SKM-1 (cell line): ENCODE results near the gene TIPARP.
"Not testable (repeated sequence)": the region's sequence is repeated elsewhere in the genome, so short reads cannot be mapped to it uniquely, and the experiment has no call there.

ENCODE experiments used
- DNase-seq: peaks from one replicate; lab custom pipeline; 2025; ENCODE audit not compliant: unreplicated experiment; lab: John Stamatoyannopoulos, UW

The TIPARP gene

DNA sequence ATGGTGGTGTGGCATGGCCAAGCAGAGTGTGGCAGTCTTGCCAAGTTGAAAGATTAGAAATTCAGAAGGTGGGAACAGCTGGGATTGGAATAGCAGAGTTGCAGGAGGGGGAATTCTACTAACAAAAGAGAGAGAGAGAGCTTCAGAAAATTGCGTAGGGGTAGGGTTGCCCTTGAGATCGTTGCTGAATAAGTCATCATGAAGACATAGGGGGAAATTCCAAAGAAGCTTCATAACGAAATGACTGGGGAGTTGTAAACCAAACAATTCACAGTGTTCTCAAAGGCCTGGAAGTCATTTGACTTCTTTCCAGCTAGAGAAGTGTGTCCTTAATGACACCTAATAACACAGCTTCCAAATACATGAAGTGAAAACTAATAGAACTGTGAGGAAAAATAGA lies 26.3 kb upstream of the TIPARP start:
- DNase-seq = no peak

DNA sequence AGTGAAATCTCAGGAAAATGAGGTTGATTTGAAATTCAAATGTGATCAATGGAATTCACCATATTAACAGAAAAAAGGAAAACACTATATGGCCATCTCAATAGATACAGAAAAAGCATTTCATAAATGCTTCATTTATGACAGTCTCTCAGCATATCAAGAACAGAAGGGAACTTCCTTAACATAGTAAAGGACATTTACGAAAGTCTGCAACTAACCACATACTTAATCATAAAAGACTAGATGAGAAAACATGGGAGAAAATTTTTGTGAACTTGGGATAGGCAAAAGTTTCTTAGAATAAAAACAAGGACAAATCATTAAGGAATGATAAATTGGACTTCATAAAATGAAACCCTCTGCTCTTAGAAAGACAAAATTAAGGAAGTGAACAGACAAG lies 24.7 kb upstream of the TIPARP start:
- no peak for DNase-seq

DNA sequence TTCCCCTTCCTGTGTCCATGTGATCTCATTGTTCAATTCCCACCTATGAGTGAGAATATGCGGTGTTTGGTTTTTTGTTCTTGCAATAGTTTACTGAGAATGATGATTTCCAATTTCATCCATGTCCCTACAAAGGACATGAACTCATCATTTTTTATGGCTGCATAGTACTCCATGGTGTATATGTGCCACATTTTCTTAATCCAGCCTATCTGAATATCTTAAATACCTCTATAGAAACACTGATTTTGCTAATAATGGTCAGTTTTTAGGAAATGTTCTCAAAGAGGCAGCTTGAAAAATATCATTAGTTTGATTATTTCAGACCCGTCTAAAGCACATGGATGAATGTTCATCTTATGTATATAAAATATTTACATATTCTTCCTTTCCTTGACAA lies 21.7 kb upstream of the TIPARP start:
- DNase-seq = not testable (repeated sequence)

DNA sequence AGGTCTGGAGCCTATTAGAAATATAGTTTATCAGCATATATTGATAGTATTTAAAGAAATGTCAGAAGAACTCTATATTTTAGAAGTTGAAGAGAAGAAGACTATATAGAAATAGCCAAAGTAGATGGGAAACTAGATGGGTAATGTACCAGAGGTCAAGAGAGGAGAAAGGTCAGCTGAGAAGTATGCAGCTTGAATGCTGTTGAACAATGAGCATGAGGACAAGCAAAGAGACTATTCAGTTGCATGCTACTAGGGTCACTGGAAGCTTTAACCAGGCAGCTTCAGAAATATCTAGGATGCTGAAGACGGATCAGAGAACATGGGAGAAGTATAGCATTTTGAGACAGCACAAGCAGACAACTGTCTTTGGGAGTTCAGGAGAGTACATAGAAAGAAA lies 19.6 kb upstream of the TIPARP start:
- DNase-seq = no peak

DNA sequence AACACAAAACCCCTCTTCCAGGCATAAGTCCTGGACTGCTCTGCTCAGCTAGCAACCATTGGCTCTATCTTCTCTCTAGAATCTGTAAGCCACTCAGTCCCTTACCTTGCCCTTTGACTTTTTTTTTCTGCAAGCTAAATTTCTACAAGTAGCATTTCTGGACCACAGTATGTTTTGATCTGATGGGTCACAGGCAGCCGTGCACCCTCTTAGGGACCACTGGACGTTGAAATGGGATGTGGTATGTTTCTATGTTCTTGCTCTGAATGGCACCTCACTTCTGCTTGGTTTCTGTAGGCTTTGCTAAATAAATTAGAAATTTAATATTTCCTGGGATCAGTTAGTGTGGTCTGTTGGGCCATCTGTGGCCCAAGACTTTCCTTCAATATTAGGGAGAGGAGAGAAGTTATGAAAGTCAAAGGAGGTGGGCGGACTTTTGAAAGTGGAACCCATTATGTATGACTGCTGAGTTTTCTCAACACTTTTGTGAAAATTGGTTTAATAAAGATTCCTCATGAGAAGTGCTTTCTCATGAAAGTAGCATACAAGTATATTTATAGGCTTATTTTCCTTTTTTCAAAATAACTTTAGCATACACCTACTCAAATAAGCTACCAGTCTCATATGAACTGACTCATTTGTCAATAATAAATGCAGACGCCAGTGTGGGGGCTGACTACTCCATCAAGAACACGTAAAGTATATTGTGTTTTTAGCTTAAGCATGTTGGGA lies 18.4 kb upstream of the TIPARP start:
- no peak for DNase-seq

DNA sequence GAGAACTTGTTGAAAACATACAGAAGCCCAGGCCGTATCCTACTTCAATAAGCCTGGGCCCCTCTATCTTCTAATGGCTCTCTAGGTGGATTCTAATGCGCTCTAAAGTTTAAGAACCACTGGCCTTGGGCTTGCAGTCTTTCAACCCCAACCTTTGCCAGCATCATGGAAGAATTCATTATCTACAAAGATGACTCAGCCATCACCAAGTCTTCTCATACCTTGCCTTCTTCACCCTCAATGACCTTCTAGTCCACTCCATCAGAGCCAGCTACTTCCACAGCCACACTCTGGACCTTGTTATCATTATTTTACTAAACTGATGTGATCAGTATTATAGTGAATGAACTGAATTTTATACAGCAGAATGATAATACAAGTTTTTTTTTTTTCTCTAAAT lies 16.9 kb upstream of the TIPARP start:
- no peak for DNase-seq

DNA sequence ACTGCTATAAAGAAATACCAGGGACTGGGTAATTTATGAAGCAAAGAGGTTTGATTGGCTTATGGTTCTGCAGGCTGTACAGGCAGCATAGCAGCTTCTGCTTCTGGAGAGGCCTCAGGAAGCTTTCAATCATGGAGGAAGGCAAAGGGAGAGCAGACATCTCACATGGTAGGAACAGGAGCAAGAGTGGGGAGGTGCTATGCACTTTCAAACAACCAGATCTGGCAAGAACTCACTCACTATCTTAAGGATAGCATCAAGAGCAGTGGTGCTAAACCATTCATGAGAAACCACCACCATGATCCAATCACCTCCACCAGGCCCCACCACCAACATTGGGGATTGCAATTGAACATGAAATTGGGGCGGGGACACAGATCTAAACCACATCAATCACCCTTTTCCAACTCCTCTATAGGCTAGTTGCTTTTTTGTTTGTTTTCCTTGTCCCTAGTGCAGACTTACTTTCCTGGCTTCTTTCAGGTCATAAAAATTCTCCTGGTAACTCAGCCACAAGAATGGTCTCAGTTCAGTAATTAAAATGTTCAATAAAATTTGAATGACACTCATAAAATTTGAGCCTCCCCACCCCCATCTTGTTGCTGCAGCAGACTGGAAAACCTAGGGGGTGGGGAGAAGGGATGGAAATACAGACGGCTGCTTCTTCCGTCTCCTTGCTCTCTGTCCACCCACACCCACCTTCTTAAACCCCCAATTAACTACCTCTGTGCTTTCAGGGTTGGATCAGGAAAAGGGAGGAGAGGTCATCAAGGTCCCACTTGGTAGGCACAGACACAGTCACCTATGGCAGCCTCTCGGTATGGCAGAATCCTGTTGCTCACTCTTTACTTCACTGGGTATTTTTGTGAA lies 16.3 kb upstream of the TIPARP start:
- DNase-seq = no peak

DNA sequence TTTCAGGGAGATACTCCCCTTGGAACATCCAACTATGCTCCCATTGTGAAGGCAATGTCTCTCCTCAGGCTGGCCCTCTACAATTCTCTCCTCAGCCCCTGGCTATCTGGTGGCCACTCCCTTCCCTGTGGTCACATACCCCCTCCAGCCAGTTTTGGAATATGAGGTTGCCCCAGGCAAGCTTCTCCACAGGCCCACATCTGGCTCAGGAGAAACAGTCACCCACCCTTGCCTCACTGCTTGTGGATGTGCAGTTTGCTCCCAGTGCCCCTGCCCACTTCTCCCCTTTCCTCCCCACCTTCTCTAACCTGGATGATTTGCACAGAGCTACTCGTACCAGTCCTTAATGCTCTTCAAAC lies 15.7 kb upstream of the TIPARP start:
- no peak for DNase-seq

DNA sequence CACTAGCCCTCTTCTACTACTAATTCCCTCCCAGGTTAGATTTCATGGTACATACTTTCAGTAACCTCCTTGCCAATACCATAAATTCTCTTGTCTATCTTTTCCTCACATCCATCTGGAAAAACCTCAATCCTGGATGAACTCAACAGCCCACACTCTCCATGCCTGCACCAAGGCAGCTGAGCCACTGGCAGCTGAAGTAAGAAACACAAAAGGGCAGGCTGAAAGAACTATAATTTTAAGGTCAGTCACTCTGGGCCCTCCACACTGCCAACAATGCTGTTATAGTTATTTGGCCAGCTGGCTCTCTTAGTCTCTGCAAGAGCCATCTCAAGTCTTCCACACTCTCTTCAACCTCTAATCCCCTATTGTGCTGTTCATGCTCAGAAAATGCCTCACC lies 15.1 kb upstream of the TIPARP start:
- DNase-seq = no peak

DNA sequence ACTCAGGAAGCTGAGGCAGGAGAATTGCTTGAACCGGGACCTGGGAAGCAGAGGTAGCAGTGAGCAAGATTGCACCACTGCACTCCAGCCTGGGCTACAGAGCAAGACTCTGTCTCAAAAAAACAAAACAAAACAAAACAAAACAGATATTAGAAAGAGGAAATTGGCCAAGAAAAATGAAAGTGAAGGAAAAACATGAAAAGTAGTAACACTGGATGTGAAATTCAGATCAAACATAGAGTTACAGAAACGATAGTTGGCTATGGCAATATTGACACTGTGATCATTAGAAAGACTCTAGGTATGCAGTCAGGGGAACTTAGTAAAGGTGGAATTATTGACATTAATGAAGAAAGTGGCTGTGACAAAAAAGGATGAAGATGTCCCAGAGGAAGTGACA lies 13.2 kb upstream of the TIPARP start:
- no peak for DNase-seq

DNA sequence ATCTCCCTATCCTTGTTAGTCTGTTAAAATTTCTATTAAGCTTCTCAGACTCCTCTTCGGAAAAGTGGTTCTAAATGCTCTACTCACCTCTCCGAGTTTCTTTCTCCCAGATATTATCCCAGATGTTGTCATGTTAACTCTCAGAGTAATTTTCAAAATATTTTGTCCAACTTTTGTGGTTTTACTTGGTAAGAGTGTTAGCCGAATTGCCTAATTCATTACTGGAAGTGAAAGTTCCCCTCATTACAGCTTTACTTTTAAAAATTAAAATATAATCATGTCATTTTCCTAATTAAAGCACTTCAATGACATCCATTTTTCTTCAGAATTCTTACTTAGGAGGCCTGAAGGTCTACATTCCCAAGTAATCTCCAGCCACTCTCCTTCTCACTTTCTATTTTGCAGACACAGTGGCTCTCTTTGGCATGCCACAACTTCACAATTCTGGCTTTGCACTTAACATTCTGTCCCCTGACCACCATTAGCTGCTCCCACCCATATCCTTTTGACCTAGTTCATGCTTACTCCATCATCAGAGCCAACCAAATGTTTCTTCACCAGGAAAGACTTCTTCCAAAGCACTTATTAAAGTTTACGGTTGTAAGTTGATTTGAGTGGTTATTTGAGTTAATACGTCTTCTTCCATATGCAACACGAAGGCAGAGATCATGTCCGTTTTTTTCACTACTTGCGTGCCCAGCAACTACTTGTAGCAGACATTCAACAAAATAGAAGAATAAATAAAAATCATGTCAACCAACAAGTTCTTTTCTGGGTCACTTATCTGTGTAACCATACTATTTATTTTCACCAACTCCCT lies 10.2 kb upstream of the TIPARP start:
- no peak for DNase-seq

DNA sequence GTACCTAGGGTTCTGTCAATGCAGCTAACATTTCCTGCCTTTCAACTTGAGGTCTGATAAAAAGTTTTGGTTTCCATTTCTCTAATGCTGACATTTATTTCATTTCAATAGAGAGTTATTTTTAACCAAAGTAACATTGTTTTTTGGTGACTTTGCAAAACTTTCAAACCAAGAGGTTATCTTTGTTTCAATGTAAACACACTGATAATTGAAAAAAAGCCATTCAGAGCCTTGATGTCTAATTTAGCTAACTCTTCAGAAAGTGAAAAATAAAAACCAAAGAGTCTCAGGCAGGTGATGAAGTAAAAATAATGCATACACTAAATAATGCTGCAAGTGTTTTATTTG lies 9.6 kb upstream of the TIPARP start:
- no peak for DNase-seq

DNA sequence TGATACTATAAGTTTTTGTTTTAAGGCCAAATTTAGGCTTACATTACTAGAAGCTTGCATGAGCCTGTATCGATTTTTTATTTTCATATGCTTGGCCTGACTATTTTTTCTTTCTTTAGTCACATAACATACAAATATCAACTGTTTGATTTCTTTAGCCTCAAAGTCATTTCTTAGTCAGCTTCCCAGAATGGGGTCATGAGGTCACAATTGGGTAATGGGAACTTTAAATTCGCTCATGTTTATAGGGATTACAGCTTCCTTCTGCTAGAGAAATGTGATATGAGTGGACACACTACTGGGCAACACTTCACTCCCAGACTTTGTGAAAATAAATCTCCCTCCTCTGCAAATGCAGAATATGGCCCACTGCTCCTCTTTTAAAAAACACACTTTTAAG lies 9.1 kb upstream of the TIPARP start:
- DNase-seq = no peak

DNA sequence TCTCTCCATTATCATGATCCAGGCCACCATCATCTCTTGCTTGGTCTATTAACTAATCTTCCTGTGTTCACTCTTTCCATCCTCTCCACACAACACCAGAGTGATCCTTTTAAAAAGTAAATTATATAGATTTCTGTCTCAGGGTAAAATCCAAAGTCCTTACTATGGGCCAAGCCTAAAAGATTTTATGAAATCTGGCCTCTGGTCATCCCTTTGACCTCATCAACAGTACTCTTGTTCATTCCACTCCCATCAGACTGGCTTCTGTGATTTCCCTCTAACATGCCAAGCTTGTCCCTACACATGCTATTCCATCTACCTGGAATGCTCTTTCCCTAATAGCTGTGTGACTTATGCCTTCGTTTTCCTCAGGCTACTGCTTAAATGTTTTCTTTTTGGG lies 8.3 kb upstream of the TIPARP start:
- DNase-seq = no peak

DNA sequence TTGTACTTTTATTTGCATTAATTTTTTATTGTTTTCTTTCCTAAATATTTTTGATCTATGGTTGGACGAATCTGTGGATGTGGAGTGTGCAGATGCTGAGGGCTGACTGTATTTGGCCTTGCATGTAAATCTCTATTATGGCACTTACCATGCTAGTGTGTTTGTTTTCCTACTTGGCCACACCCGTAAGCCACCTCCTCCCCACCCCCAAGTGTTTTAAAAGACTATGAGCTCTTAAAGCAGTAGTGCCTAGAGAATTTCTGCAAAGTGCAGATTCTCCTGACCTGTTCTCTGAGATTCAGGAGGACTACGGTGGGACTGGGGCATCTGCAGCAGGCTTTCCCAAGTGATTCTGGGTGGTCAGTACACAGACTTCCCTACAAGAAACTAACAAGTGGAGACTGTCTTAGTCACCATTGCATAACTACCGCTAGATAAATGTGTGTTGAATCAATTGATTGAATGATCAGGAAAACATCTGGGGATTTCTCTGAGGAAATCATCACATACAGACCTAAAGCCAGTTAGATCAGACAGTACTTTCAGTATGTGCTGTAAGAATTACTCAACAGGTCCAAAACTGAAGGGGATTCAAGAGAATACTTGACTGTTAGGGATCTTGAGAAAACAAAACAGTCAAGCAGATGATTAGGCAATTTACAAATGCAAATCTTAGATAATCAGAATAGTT lies 6.2 kb upstream of the TIPARP start:
- DNase-seq = no peak

DNA sequence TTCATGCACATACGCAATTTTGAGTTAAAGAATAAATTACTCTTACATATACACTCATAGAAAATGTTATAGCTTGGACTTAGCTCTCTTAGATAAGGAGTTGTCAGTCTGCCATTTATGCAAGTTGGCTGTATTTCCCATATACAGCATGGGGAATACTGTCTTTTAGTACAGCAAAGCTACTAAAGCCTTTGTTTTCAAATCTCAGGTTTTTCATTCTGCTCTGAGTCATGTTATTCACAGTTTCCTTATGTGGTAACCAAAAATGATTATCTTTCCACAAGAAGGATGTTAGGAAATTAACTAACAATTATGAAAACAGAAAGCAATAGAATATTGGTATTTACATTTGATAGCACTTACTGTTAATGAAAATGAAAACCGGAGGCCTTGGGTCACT lies 4.3 kb upstream of the TIPARP start:
- DNase-seq = no peak

DNA sequence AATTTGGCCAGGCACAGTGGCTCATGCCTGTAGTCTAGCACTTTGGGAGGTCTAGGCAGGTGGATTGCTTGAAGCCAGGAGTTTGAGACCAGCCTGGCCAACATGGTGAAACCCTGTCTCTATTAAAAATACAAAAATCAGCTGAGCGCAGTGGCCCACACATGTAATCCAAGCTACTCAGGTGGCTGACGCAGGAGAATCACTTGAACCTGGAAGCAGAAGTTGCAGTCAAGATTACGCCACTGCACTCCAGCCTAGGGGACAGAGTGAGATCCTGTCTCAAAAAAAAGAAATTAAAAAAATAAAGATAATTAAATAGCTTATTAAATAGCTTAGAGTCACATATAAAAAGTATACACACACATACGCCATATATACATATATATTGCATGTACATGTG lies 3.7 kb upstream of the TIPARP start:
- no peak for DNase-seq

DNA sequence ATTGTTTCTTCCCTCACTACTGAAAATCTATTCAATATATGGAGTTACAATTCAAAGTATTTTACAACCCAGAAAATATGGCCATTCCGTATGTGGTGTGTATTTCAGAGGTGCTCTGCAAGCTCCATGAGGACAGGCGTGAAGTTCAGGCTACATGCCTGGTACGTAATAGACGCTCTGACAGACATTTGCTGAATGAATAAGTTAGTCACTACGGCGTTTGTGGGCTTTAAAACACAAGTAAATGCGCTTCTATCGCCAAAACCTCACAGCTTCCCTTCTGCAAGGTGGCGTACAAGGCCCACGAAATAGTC lies 701 bp upstream of the TIPARP start:
- DNase-seq = no peak

DNA sequence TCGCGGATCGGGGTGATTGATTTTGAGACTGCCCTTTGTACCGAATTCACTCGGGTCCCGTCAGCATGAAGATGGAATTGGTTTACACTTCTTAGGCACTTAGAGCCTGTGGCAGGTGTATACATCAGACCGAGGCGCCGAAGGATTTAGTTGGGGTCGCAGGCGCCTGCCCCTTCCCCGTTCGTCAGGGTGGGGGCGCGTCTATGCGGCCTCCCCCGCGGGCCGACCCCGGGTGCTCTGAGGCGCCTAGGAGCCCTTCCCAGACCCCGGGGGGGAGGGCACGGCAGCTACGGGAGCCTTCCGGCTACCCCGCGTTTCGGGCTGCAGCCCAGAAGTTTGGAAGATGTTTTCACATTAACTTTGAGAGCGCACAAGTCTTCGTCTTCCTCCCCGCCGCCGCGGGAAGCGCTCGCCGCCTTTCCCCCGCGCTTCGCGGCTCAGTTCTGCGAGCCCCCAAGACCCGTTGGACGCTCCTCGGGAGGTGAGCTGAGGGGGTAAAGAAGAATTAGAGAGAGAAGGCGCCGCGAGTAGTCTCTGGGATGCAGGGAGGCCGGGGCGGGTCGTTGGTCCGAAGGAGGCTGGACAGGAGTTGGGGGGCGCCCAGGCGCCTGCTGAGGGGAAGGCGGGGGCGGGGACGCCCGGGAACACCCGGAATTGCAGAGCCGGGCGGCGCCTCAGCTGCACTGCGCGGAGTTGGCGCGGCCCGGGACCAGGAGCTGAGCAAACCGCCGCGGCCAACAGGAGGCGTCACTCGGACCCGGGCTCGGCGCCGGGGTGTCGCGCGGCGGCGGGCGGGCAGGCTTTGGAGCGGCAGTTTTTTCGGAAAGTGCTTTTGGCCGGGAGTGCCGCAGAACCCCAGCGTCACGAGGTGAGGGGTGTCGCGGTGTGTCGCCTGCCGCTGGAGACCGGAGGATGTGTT lies 780 bp downstream of the TIPARP start:
- no peak for DNase-seq
